ENCODE measurements around the gene PDZD4.

PDZD4 gene

GRCh38 chrX:153783378-153784013, 46.8 kb downstream of the PDZD4 start:
- CTCF ChIA-PET: no interaction called here

GRCh38 chrX:153782871-153783270, 47.5 kb downstream of the PDZD4 start:
- ChIA-PET POLR2A (interaction anchor here (1.5 kb wide), 1 partner anchor 12 kb away, joined by 4 read pairs; the partner anchor contains the start of genes IDH3G and SSR4), CTCF (no interaction called here)
- no peak for DNase-seq (ENCODE audit: extremely low spot score)
- TF ChIP-seq SP1 (IDR thresholded peaks at IDR 0.05) (no peak), ZNF384 (IDR thresholded peaks at IDR 0.05) (no peak), L3MBTL2 (conservative IDR thresholded peaks at IDR 0.05) (no peak), TARDBP (IDR thresholded peaks at IDR 0.05) (no peak), FOXK2 (IDR thresholded peaks at IDR 0.05) (no peak), BHLHE40 (IDR thresholded peaks at IDR 0.05; ENCODE audit: borderline replicate concordance) (no peak), LEF1 (IDR thresholded peaks at IDR 0.05; ENCODE audit: borderline replicate concordance) (no peak), NFRKB (IDR thresholded peaks at IDR 0.05) (no peak), FOXM1 (IDR thresholded peaks at IDR 0.05; ENCODE audit: borderline replicate concordance) (no peak), SUZ12 (IDR thresholded peaks at IDR 0.05) (no peak), CTBP1 (IDR thresholded peaks at IDR 0.05; ENCODE audit: borderline replicate concordance) (no peak), FOXA1 (IDR thresholded peaks at IDR 0.05) (no peak), ELF4 (IDR thresholded peaks at IDR 0.05) (no peak), ARNT (IDR thresholded peaks at IDR 0.05) (no peak), PKNOX1 (IDR thresholded peaks at IDR 0.05) (no peak), HDGF (IDR thresholded peaks at IDR 0.05; ENCODE audit: borderline replicate concordance) (no peak)

More at GRCh38 chrX:153783378-153784013, 46.8 kb downstream of the PDZD4 start:
- POLR2A ChIA-PET: interaction anchor here (0.6 kb wide), 1 partner anchor 11 kb away, joined by 3 read pairs; the partner anchor contains the start of genes IDH3G and SSR4
- DNase-seq (ENCODE audit: extremely low spot score): no peak
- TF ChIP-seq SP1 (IDR thresholded peaks at IDR 0.05) (no peak), BHLHE40 (IDR thresholded peaks at IDR 0.05; ENCODE audit: borderline replicate concordance) (no peak), CTBP1 (IDR thresholded peaks at IDR 0.05; ENCODE audit: borderline replicate concordance) (no peak), SUZ12 (IDR thresholded peaks at IDR 0.05) (no peak), FOXK2 (IDR thresholded peaks at IDR 0.05) (no peak), TARDBP (IDR thresholded peaks at IDR 0.05) (no peak), NFRKB (IDR thresholded peaks at IDR 0.05) (no peak), FOXA1 (IDR thresholded peaks at IDR 0.05) (no peak), LEF1 (IDR thresholded peaks at IDR 0.05; ENCODE audit: borderline replicate concordance) (no peak), ELF4 (IDR thresholded peaks at IDR 0.05) (no peak), PKNOX1 (IDR thresholded peaks at IDR 0.05) (no peak), ARNT (IDR thresholded peaks at IDR 0.05) (no peak), L3MBTL2 (conservative IDR thresholded peaks at IDR 0.05) (no peak), FOXM1 (IDR thresholded peaks at IDR 0.05; ENCODE audit: borderline replicate concordance) (no peak), ZNF384 (IDR thresholded peaks at IDR 0.05) (no peak), HDGF (IDR thresholded peaks at IDR 0.05; ENCODE audit: borderline replicate concordance) (no peak)

- POLR2A ChIA-PET: interaction anchor here (1.5 kb wide), 1 partner anchor 12 kb away, joined by 4 read pairs; the partner anchor contains the start of genes IDH3G and SSR4
- no peak for DNase-seq (ENCODE audit: extremely low spot score)
- CTCF ChIA-PET: interaction anchor here (0.8 kb wide), 1 partner anchor 11 kb away, joined by 3 read pairs; no protein-coding TSS in a partner anchor
- TF ChIP-seq L3MBTL2 (conservative IDR thresholded peaks at IDR 0.05): no peak
- no peak for TF ChIP-seq NFRKB (IDR thresholded peaks at IDR 0.05)
- no peak for TF ChIP-seq ARNT (IDR thresholded peaks at IDR 0.05)
- TF ChIP-seq FOXA1 (IDR thresholded peaks at IDR 0.05): no peak
- TF ChIP-seq SP1 (IDR thresholded peaks at IDR 0.05): no peak
- TF ChIP-seq HDGF (IDR thresholded peaks at IDR 0.05; ENCODE audit: borderline replicate concordance): no peak
- no peak for TF ChIP-seq ELF4 (IDR thresholded peaks at IDR 0.05)
Measured at GRCh38 chrX:153782313-153782712, 48.0 kb downstream of the PDZD4 start.

- DNase-seq (ENCODE audit: extremely low spot score): no peak
- POLR2A ChIA-PET: interaction anchor here (1.0 to 1.5 kb wide), 2 partner anchors 12 to 13 kb away, joined by 3 to 4 read pairs; partner anchors contain the start of genes IDH3G and SSR4
Measured at GRCh38 chrX:153781428-153782047, 48.8 kb downstream of the PDZD4 start.

More at GRCh38 chrX:153781428-153782047, 48.8 kb downstream of the PDZD4 start:
- TF ChIP-seq PKNOX1 (IDR thresholded peaks at IDR 0.05): no peak
- TF ChIP-seq SP1 (IDR thresholded peaks at IDR 0.05): no peak
- no peak for TF ChIP-seq FOXA1 (IDR thresholded peaks at IDR 0.05)
- no peak for TF ChIP-seq ZNF384 (IDR thresholded peaks at IDR 0.05)
- TF ChIP-seq ARNT (IDR thresholded peaks at IDR 0.05): no peak
- TF ChIP-seq SUZ12 (IDR thresholded peaks at IDR 0.05): no peak
- no peak for TF ChIP-seq ELF4 (IDR thresholded peaks at IDR 0.05)
- CTCF ChIA-PET: interaction anchor here (0.8 kb wide), 1 partner anchor 12 kb away, joined by 3 read pairs; no protein-coding TSS in a partner anchor
